CD4-positive, alpha-beta T cell treated with Interleukin-4 for 4 hours (primary cell): Measurements from ENCODE around the gene AMMECR1L.
"Not testable (repeated sequence)": the region's sequence is repeated elsewhere in the genome, so short reads cannot be mapped to it uniquely, and the experiment has no call there.

Experiments used
- DNase-seq: peaks from one replicate; pipeline ENCODE4 v3.0.0-alpha.2; 2020

Gene AMMECR1L

GRCh38 chr2:127885780-127886592 lies at the start of gene AMMECR1L:
AMMECR1L (minus strand) TSS chr2:127885956; CDS start chr2:127874234, 11,722 bp downstream.
- peak; percentile 92 for DNase-seq

GRCh38 chr2:127935337-127935736 lies 49.6 kb upstream of the AMMECR1L start:
- DNase-seq = no peak

- DNase-seq = no peak
These were observed 46.6 kb upstream of the AMMECR1L start for GRCh38 chr2:127932199-127932876.

GRCh38 chr2:127929449-127929848 lies 43.7 kb upstream of the AMMECR1L start:
- DNase-seq = no peak

GRCh38 chr2:127927384-127927783 lies 41.6 kb upstream of the AMMECR1L start:
- DNase-seq = no peak

- DNase-seq = no peak
These were observed 32.2 kb upstream of the AMMECR1L start for GRCh38 chr2:127917916-127918315.

GRCh38 chr2:127913808-127914457 lies 28.2 kb upstream of the AMMECR1L start:
- DNase-seq = no peak

- DNase-seq = no peak
These were observed 26.0 kb upstream of the AMMECR1L start for GRCh38 chr2:127911737-127912136.

GRCh38 chr2:127910415-127910814 lies 24.7 kb upstream of the AMMECR1L start:
- no peak for DNase-seq

- DNase-seq = no peak
These were observed 23.3 kb upstream of the AMMECR1L start for GRCh38 chr2:127909019-127909418.

GRCh38 chr2:127907733-127908400 lies 22.1 kb upstream of the AMMECR1L start:
- not testable (repeated sequence) for DNase-seq

- no peak for DNase-seq
These were observed 20.6 kb upstream of the AMMECR1L start for GRCh38 chr2:127906206-127906926.

- DNase-seq = no peak
These were observed 15.7 kb upstream of the AMMECR1L start for GRCh38 chr2:127901339-127902056.

GRCh38 chr2:127897531-127898211 lies 11.9 kb upstream of the AMMECR1L start:
- DNase-seq = no peak

GRCh38 chr2:127893494-127893893 lies 7.7 kb upstream of the AMMECR1L start:
- DNase-seq = no peak

- DNase-seq = no peak
These were observed 7.3 kb upstream of the AMMECR1L start for GRCh38 chr2:127893033-127893432.

GRCh38 chr2:127891811-127892210 lies 6.1 kb upstream of the AMMECR1L start:
- DNase-seq = no peak

GRCh38 chr2:127890756-127891155 lies 5.0 kb upstream of the AMMECR1L start:
- not testable (repeated sequence) for DNase-seq

GRCh38 chr2:127888772-127889171 lies 3.0 kb upstream of the AMMECR1L start:
- DNase-seq = no peak

- DNase-seq = no peak
These were observed 2.0 kb upstream of the AMMECR1L start for GRCh38 chr2:127887776-127888130.

GRCh38 chr2:127887082-127887775 lies 1.5 kb upstream of the AMMECR1L start:
- no peak for DNase-seq
